Esophagus squamous epithelium (tissue), 4 donors: Measurements from ENCODE around the gene DDIAS.
"Not testable (repeated sequence)": the region's sequence is repeated elsewhere in the genome, so short reads cannot be mapped to it uniquely, and the experiment has no call there.

Source experiments
- POLR2A ChIP-seq, 4 donors: fragments of 450-650 bp; IDR thresholded peaks; one replicate each; pipeline ENCODE4 v1.6.1; 2017; ENCODE audit warnings: antibody characterized with exemption in 4 of 4, mild to moderate bottlenecking in 4 of 4, moderate library complexity in 3 of 4
- TF ChIP-seq, protein P1 (sequence below), 6 experiments: fragments of 450-650 bp in 4 of 6; fragments of 200-600 bp in 2 of 6; sonication (generic) in 2 of 6; IDR thresholded peaks; one replicate each; pipeline ENCODE4 v1.5.1; 2016 to 2019; ENCODE audit warnings: antibody characterized with exemption in 6 of 6, mild to moderate bottlenecking in 4 of 6, moderate library complexity in 4 of 6

DNA sequence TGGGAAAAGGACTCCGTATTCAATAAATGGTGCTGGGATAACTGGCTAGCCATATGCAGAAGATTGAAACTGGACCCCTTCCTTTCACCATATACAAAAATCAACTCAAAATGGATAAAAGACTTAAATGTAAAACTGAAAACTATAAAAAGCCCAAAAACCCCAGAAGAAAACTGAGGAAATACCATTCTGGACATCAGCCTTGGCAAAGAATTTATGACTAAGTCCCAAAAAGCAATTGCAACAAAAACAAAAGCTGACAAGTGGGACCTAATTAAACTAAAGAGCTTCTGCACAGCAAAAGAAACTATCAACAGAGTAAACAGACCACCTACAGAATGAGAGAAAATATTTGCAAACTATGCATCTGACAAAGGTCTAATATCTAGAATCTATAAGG is 46.6 kb upstream of the DDIAS start:
- TF ChIP-seq, protein P1, sequence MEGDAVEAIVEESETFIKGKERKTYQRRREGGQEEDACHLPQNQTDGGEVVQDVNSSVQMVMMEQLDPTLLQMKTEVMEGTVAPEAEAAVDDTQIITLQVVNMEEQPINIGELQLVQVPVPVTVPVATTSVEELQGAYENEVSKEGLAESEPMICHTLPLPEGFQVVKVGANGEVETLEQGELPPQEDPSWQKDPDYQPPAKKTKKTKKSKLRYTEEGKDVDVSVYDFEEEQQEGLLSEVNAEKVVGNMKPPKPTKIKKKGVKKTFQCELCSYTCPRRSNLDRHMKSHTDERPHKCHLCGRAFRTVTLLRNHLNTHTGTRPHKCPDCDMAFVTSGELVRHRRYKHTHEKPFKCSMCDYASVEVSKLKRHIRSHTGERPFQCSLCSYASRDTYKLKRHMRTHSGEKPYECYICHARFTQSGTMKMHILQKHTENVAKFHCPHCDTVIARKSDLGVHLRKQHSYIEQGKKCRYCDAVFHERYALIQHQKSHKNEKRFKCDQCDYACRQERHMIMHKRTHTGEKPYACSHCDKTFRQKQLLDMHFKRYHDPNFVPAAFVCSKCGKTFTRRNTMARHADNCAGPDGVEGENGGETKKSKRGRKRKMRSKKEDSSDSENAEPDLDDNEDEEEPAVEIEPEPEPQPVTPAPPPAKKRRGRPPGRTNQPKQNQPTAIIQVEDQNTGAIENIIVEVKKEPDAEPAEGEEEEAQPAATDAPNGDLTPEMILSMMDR (IDR thresholded peaks at IDR 0.05), result not testable (repeated sequence)
- not testable (repeated sequence) for TF ChIP-seq POLR2A (IDR thresholded peaks at IDR 0.05)
